IMR-90 (cell line): ENCODE results near the gene MLLT3. TPM values are rescaled to one million over a fixed set of nuclear protein-coding genes. Genes with fewer than 3 reads are reported as not detected.
A peak's percentile ranks its signal among the peaks of the same experiment; 100 is the strongest.

ENCODE experiments used
- ATAC-seq: fragments of 200-7000 bp; cut with Tn5 transposase; 2 replicates; pipeline ENCODE4 v1.9.1; 2020; ENCODE audit warnings: low read depth, mild to moderate bottlenecking, moderate library complexity
- BruUV-seq: library from RNA; stranded (reverse); fragments of 400-500 nt; replicated peaks from 2 replicates; lab custom pipeline; 2021; lab: Mats Ljungman, UMichigan
- CTCF ChIA-PET: fragments of 300-600 bp; formaldehyde crosslinking; extraction: SDS; loops from one replicate; lab custom pipeline; 2021; ENCODE audit warnings: antibody characterized with exemption; lab: Yijun Ruan, JAX
- POLR2A ChIA-PET: fragments of 300-600 bp; sonication (Branson Sonifier 250); formaldehyde crosslinking; loops from one replicate; lab custom pipeline; 2022; ENCODE audit warnings: antibody characterized with exemption; ENCODE audit not compliant: unreplicated experiment; lab: Charles Lee
- DNase-seq: peaks from one replicate; pipeline ENCODE4 v3.0.0; 2013
- H2AFZ ChIP-seq: replicated peaks from 2 replicates; pipeline ENCODE3; 2013; ENCODE audit warnings: low read length, mild to moderate bottlenecking; ENCODE audit not compliant: poor library complexity
- H2AK5ac ChIP-seq: 2 replicates; pipeline ENCODE4 v1.6.1; 2013; ENCODE audit warnings: low read depth, low read length, inconsistent platforms
- H2AK9ac ChIP-seq: replicated peaks from 2 replicates; pipeline ENCODE3; 2013; ENCODE audit warnings: mild to moderate bottlenecking, low read depth, low read length, moderate library complexity; ENCODE audit not compliant: poor library complexity
- H2BK120ac ChIP-seq: 2 replicates; pipeline ENCODE4 v1.6.1; 2013; ENCODE audit warnings: low read depth, low read length, inconsistent platforms
- H2BK15ac ChIP-seq: 3 replicates; pipeline ENCODE4 v1.6.1; 2013; ENCODE audit warnings: low read depth, low read length, inconsistent platforms
- H2BK20ac ChIP-seq: 2 replicates; pipeline ENCODE4 v1.6.1; 2013; ENCODE audit warnings: low read depth, mild to moderate bottlenecking, inconsistent platforms, low read length, moderate library complexity
- H2BK5ac ChIP-seq: 2 replicates; pipeline ENCODE4 v1.6.1; 2013; ENCODE audit warnings: mild to moderate bottlenecking, low read depth, low read length, inconsistent platforms; ENCODE audit not compliant: poor library complexity, severe bottlenecking
- H3K14ac ChIP-seq: replicated peaks from 2 replicates; pipeline ENCODE4 v1.6.1; 2013; ENCODE audit warnings: low read depth, low read length, inconsistent platforms
- H3K18ac ChIP-seq: 2 replicates; pipeline ENCODE4 v1.6.1; 2013; ENCODE audit warnings: low read depth, low read length, control low read depth
- H3K23ac ChIP-seq: 2 replicates; pipeline ENCODE4 v1.6.1; 2013; ENCODE audit warnings: low read depth, low read length, inconsistent platforms
- H3K27ac ChIP-seq: 2 replicates; pipeline ENCODE4 v1.5.1; 2013; ENCODE audit warnings: mild to moderate bottlenecking, control low read depth, low read length; ENCODE audit not compliant: insufficient read depth
- H3K27me3 ChIP-seq: 2 replicates; pipeline ENCODE4 v1.6.1; 2013; ENCODE audit warnings: low read length; ENCODE audit not compliant: control insufficient read depth, insufficient read depth
- H3K36me3 ChIP-seq: 2 replicates; pipeline ENCODE4 v1.6.1; 2013; ENCODE audit warnings: low read length, mixed read lengths; ENCODE audit not compliant: control insufficient read depth, insufficient read depth
- H3K4ac ChIP-seq: 2 replicates; pipeline ENCODE4 v1.6.1; 2013; ENCODE audit warnings: low read depth, low read length, inconsistent platforms
- H3K4me1 ChIP-seq: 2 replicates; pipeline ENCODE4 v1.6.1; 2013; ENCODE audit warnings: low read length, mixed read lengths; ENCODE audit not compliant: control insufficient read depth, insufficient read depth
- H3K4me2 ChIP-seq: 2 replicates; pipeline ENCODE4 v1.6.1; 2013; ENCODE audit warnings: low read depth, mild to moderate bottlenecking, control low read depth, low read length, moderate library complexity
- H3K4me3 ChIP-seq: 2 replicates; pipeline ENCODE4 v1.5.1; 2013; ENCODE audit warnings: low read depth, mild to moderate bottlenecking, control low read depth, low read length, moderate library complexity; ENCODE audit not compliant: insufficient read depth
- H3K56ac ChIP-seq: 2 replicates; pipeline ENCODE4 v1.6.1; 2013; ENCODE audit warnings: low read length, inconsistent platforms; ENCODE audit not compliant: insufficient read depth; ENCODE audit errors: extremely low read depth
- H3K79me1 ChIP-seq, 2 experiments: 2 replicates each; pipeline ENCODE4 v1.6.1; 2013; ENCODE audit warnings: low read length in 2 of 2, inconsistent platforms in 1 of 2, low read depth in 1 of 2
- H3K9ac ChIP-seq: 2 replicates; pipeline ENCODE4 v1.6.1; 2013; ENCODE audit warnings: low read depth, low read length, control low read depth
- H3K9me1 ChIP-seq: 2 replicates; pipeline ENCODE4 v1.6.1; 2013; ENCODE audit warnings: low read length, inconsistent platforms; ENCODE audit not compliant: insufficient read depth
- H3K9me3 ChIP-seq: 2 replicates; pipeline ENCODE4 v1.6.1; 2013; ENCODE audit warnings: low read length; ENCODE audit not compliant: control insufficient read depth, insufficient read depth
- H4K20me1 ChIP-seq: 2 replicates; pipeline ENCODE4 v1.6.1; 2013; ENCODE audit warnings: low read length, inconsistent platforms; ENCODE audit not compliant: insufficient read depth
- H4K5ac ChIP-seq: 2 replicates; pipeline ENCODE4 v1.6.1; 2013; ENCODE audit warnings: mild to moderate bottlenecking, low read depth, low read length, control low read depth
- H4K8ac ChIP-seq, 2 experiments: 2 replicates each; pipeline ENCODE4 v1.6.1; 2013; ENCODE audit warnings: low read depth in 2 of 2, low read length in 2 of 2, control low read depth in 1 of 2, inconsistent platforms in 1 of 2
- H4K91ac ChIP-seq: 2 replicates; pipeline ENCODE4 v1.6.1; 2013; ENCODE audit warnings: low read depth, low read length, inconsistent platforms; ENCODE audit not compliant: insufficient read depth
- CEBPB ChIP-seq: IDR thresholded peaks from 2 replicates; pipeline ENCODE4 v1.6.1; 2012; ENCODE audit warnings: low read depth, low read length, improper control_type of control experiment
- CHD1 ChIP-seq: IDR thresholded peaks from 2 replicates; pipeline ENCODE4 v1.6.1; 2012; ENCODE audit warnings: low read depth, low read length, improper control_type of control experiment
- MAZ ChIP-seq: IDR thresholded peaks from 2 replicates; pipeline ENCODE4 v1.6.1; 2012; ENCODE audit warnings: low read depth, mild to moderate bottlenecking, low read length, improper control_type of control experiment, moderate library complexity, borderline replicate concordance
- MXI1 ChIP-seq: IDR thresholded peaks from 2 replicates; pipeline ENCODE4 v1.6.1; 2012; ENCODE audit warnings: low read depth, mild to moderate bottlenecking, low read length, moderate library complexity, borderline replicate concordance
- NFE2L2 ChIP-seq: fragments of 150-350 bp; IDR thresholded peaks from 2 replicates; pipeline ENCODE4 v1.6.1; 2016; ENCODE audit warnings: low read depth, mild to moderate bottlenecking, low read length
- RCOR1 ChIP-seq: IDR thresholded peaks from 2 replicates; pipeline ENCODE4 v1.6.1; 2012; ENCODE audit warnings: mild to moderate bottlenecking, low read length, improper control_type of control experiment; ENCODE audit not compliant: insufficient replicate concordance
- USF2 ChIP-seq: fragments of 150-350 bp; IDR thresholded peaks from 2 replicates; pipeline ENCODE4 v1.6.1; 2017; ENCODE audit warnings: mild to moderate bottlenecking, antibody characterized with exemption, low read length, low read depth
- WGBS, 2 experiments: methylation state at CpG; one replicate each; pipeline versions ENCODE4 v1.1.5 to v1.1.7; 2013; ENCODE audit warnings: missing lambda C conversion rate in 2 of 2; ENCODE audit not compliant: insufficient read length in 1 of 2; ENCODE audit errors: extremely low coverage in 2 of 2; 5-methylcytosine and 5-hydroxymethylcytosine counted together
- dilution Hi-C: fragments of 300-500 bp; cut with HindIII; formaldehyde crosslinking; loops from one replicate; pipeline ENCODE4 v1.14.3; 2018; ENCODE audit warnings: low sequenced_read_pairs; ENCODE audit not compliant: unreplicated experiment
- in situ Hi-C: fragments of 300-500 bp; cut with MboI; formaldehyde crosslinking; loops from 3 replicates; pipeline ENCODE4 v1.14.3; 2019; ENCODE audit warnings: low sequenced_read_pairs, inconsistent platforms, mixed read lengths
- intact Hi-C: fragments of 100-400 bp; cut with micrococcal nuclease; formaldehyde crosslinking; loops from 2 replicates; pipeline ENCODE4 v1.10.0; 2022
- polyA plus RNA-seq, 3 experiments: library from polyadenylated mRNA; depleted of rRNA; stranded (reverse); fragments of >200 nt; gene quantifications; 2 replicates each; pipeline ENCODE4 v1.2.3, GENCODE V29; 2012; ENCODE audit warnings: low replicate concordance in 1 of 3
- total RNA-seq: library from RNA; depleted of rRNA; stranded (reverse); fragments of >200 nt; gene quantifications from 2 replicates; pipeline ENCODE4 v1.2.3, GENCODE V29; 2012

The MLLT3 gene
- total and polyA plus RNA-seq, 2 of the 4 experiments (the other 2 are of a cell fraction), result 10.4 to 21.1 TPM

GRCh38 chr9:20309124-20309523 is 313.2 kb downstream of the MLLT3 start:
- peak; percentile 82 for ATAC-seq
- CTCF ChIA-PET, result no interaction called here

More at GRCh38 chr9:20309124-20309523, 313.2 kb downstream of the MLLT3 start:
- Histone ChIP-seq H3K9ac (no peak overlapping the region), H2AK5ac (no peak overlapping the region), H3K36me3 (no peaks in the 10 kb centered on the region), H3K4ac (no peak overlapping the region), H3K27ac (no peak overlapping the region), H3K9me1 (no peaks in the 10 kb centered on the region; the same call in 1 of the 2 replicates), H3K4me2 (no peak overlapping the region), H3K4me1 (peaks cover 5% of the 10 kb centered on the region), H4K5ac (no peak overlapping the region), H3K27me3 (no peaks in the 10 kb centered on the region), H3K18ac (no peak overlapping the region), H2BK120ac (no peak overlapping the region), H4K91ac (no peak overlapping the region), H2BK15ac (no peak overlapping the region), H3K56ac (no peak overlapping the region), H4K20me1 (no peaks in the 10 kb centered on the region), H3K79me1 (no peaks in the 10 kb centered on the region), H3K14ac (no peak overlapping the region), H2BK20ac (no peak overlapping the region), H2AFZ (no peak overlapping the region), H4K8ac (no peak overlapping the region), H3K4me3 (no peak overlapping the region), H2AK9ac (no peak overlapping the region), H2BK5ac (no peak overlapping the region), H3K23ac (no peak overlapping the region), H3K9me3 (no peaks in the 10 kb centered on the region)
- no TSS peak for BruUV-seq
- 29% methylated on average over 1 of the region's 4 CpGs; no CpG with 5 or more reads in 1 of the 2 experiments for whole genome bisulfite sequencing, 2 experiments
- dilution Hi-C loops (no loop called here), intact Hi-C loops (no loop called here), in situ Hi-C loops (no loop called here)
- peak; percentile 25 for DNase-seq
- TF ChIP-seq NFE2L2, result no peak
- no peak for TF ChIP-seq USF2
- TF ChIP-seq RCOR1, result no peak
- TF ChIP-seq CHD1, result no peak
- no peak for TF ChIP-seq MXI1
- TF ChIP-seq MAZ, result no peak
- no peak for TF ChIP-seq CEBPB
- POLR2A ChIA-PET, result no interaction called here
